Smooth muscle cell (in vitro differentiated cells): ENCODE measurements around the gene JAKMIP3. TPM values are rescaled to one million over a fixed set of nuclear protein-coding genes. Genes with fewer than 3 reads are reported as not detected.
"Not testable (repeated sequence)": the region's sequence is repeated elsewhere in the genome, so short reads cannot be mapped to it uniquely, and the experiment has no call there.

Experiments
- DNase-seq: peaks from one replicate; lab custom pipeline; 2025; ENCODE audit not compliant: unreplicated experiment; lab: John Stamatoyannopoulos, UW
- H2AFZ ChIP-seq: fragments of 200-600 bp; sonication (generic); 2 replicates; pipeline ENCODE4 v1.6.0; 2016; ENCODE audit warnings: antibody characterized with exemption, low read depth, mild to moderate bottlenecking
- H3F3A ChIP-seq: fragments of 200-600 bp; sonication (generic); 2 replicates; pipeline ENCODE4 v1.6.0; 2017; ENCODE audit warnings: antibody characterized with exemption, low read depth
- H3K27ac ChIP-seq: fragments of 200-600 bp; sonication (generic); 2 replicates; pipeline ENCODE4 v1.5.1; 2016; ENCODE audit warnings: low read depth, mild to moderate bottlenecking
- H3K27me3 ChIP-seq: fragments of 200-600 bp; sonication (generic); 2 replicates; pipeline ENCODE4 v1.6.1; 2016; ENCODE audit warnings: low read depth, mild to moderate bottlenecking
- H3K36me3 ChIP-seq: fragments of 200-600 bp; sonication (generic); 2 replicates; pipeline ENCODE4 v1.5.1; 2016; ENCODE audit warnings: low read depth
- H3K4me1 ChIP-seq: fragments of 200-600 bp; sonication (generic); 2 replicates; pipeline ENCODE4 v1.5.1; 2016; ENCODE audit warnings: low read depth
- H3K4me2 ChIP-seq: fragments of 200-600 bp; sonication (generic); 2 replicates; pipeline ENCODE4 v1.6.0; 2016; ENCODE audit warnings: mild to moderate bottlenecking
- H3K4me3 ChIP-seq: fragments of 200-600 bp; sonication (generic); 2 replicates; pipeline ENCODE4 v1.5.1; 2016; ENCODE audit warnings: mild to moderate bottlenecking
- H3K79me2 ChIP-seq: fragments of 200-600 bp; sonication (generic); 2 replicates; pipeline ENCODE4 v1.6.0; 2016; ENCODE audit warnings: low read depth, mild to moderate bottlenecking
- H3K9ac ChIP-seq: fragments of 200-600 bp; sonication (generic); 2 replicates; pipeline ENCODE4 v1.6.0; 2016; ENCODE audit warnings: low read depth
- H3K9me3 ChIP-seq: fragments of 200-600 bp; sonication (generic); replicated peaks from 2 replicates; pipeline ENCODE4 v1.5.1; 2016; ENCODE audit warnings: low read depth
- H4K20me1 ChIP-seq: fragments of 200-600 bp; sonication (generic); 2 replicates; pipeline ENCODE4 v1.6.0; 2016; ENCODE audit warnings: low read depth
- CTCF ChIP-seq: fragments of 200-600 bp; sonication (generic); IDR thresholded peaks from 2 replicates; pipeline ENCODE4 v1.5.1; 2017; ENCODE audit warnings: borderline replicate concordance, mild to moderate bottlenecking, antibody characterized with exemption; ENCODE audit not compliant: insufficient read depth, poor library complexity, severe bottlenecking
- WGBS: methylation state at CpG from one replicate; pipeline ENCODE4 v1.1.7; 2016; ENCODE audit warnings: low lambda C conversion rate; 5-methylcytosine and 5-hydroxymethylcytosine counted together
- polyA plus RNA-seq: library from polyadenylated mRNA; unstranded; fragments of >200 nt; fragmentation: Nextera tagmentation; extraction: Ambion mirVana; gene quantifications from 2 replicates; pipeline ENCODE4 v1.2.1, GENCODE V29; 2016
- total RNA-seq: library from RNA; depleted of rRNA; stranded (reverse); fragments of >200 nt; gene quantifications from 2 replicates; pipeline ENCODE4 v1.2.3, GENCODE V29; 2014

Gene JAKMIP3
- total and polyA plus RNA-seq, 2 experiments from 2014 or later, result 0.09 TPM; not detected in 1

GRCh38 chr10:132077091-132077490 is 11.3 kb downstream of the JAKMIP3 start:
- no peak overlapping the region for H3K27ac ChIP-seq
- H3K4me3 ChIP-seq, result no peak overlapping the region
- H2AFZ ChIP-seq, result no peak overlapping the region
- no peak for DNase-seq
- no peaks in the 10 kb centered on the region for H3K36me3 ChIP-seq
- H3K27me3 ChIP-seq, result peaks cover under 1% of the 10 kb centered on the region
- no peak overlapping the region for H3K4me2 ChIP-seq
- H3K9me3 ChIP-seq, result no peaks in the 10 kb centered on the region
- no peak for TF ChIP-seq CTCF
- WGBS, result 79% methylated on average over 9 of the region's 9 CpGs
- H3K9ac ChIP-seq, result no peak overlapping the region
- no peaks in the 10 kb centered on the region for H3K4me1 ChIP-seq
- no peaks in the 10 kb centered on the region for H4K20me1 ChIP-seq
- no peaks in the 10 kb centered on the region for H3K79me2 ChIP-seq
- H3F3A ChIP-seq, result no peaks in the 10 kb centered on the region

GRCh38 chr10:132078746-132079345 is 13.1 kb downstream of the JAKMIP3 start:
- no peaks in the 10 kb centered on the region for H3K4me1 ChIP-seq
- H3K27me3 ChIP-seq, result no peaks in the 10 kb centered on the region
- H2AFZ ChIP-seq, result no peak overlapping the region
- no peaks in the 10 kb centered on the region for H3K36me3 ChIP-seq
- no peak overlapping the region for H3K4me2 ChIP-seq
- TF ChIP-seq CTCF, result no peak
- WGBS, result 90% methylated on average over 30 of the region's 30 CpGs
- no peak overlapping the region for H3K27ac ChIP-seq
- no peak for DNase-seq
- no peaks in the 10 kb centered on the region for H3K9me3 ChIP-seq
- no peak overlapping the region for H3K4me3 ChIP-seq
- H3F3A ChIP-seq, result no peaks in the 10 kb centered on the region
- no peaks in the 10 kb centered on the region for H3K79me2 ChIP-seq
- no peak overlapping the region for H3K9ac ChIP-seq
- H4K20me1 ChIP-seq, result no peaks in the 10 kb centered on the region

- H3K4me3 ChIP-seq, H3K27me3 ChIP-seq, H3K9me3 ChIP-seq, H4K20me1 ChIP-seq, H3K79me2 ChIP-seq, H3K9ac ChIP-seq, H3F3A ChIP-seq, H3K27ac ChIP-seq, H3K4me2 ChIP-seq, DNase-seq, H3K4me1 ChIP-seq, H3K36me3 ChIP-seq, H2AFZ ChIP-seq: not testable (repeated sequence)
- 77% methylated on average over 2 of the region's 2 CpGs for WGBS
Measured at GRCh38 chr10:132084384-132084783, 18.6 kb downstream of the JAKMIP3 start.

- not testable (repeated sequence) for DNase-seq
Measured at GRCh38 chr10:132093236-132093635, 27.5 kb downstream of the JAKMIP3 start.

More at GRCh38 chr10:132093236-132093635, 27.5 kb downstream of the JAKMIP3 start:
- not testable (repeated sequence) for H3K9ac ChIP-seq, H3F3A ChIP-seq, H3K36me3 ChIP-seq, H3K4me1 ChIP-seq, H3K9me3 ChIP-seq, H3K27me3 ChIP-seq, H3K4me2 ChIP-seq, H3K4me3 ChIP-seq, H3K27ac ChIP-seq, H2AFZ ChIP-seq, H4K20me1 ChIP-seq, H3K79me2 ChIP-seq
- WGBS, result 93% methylated on average over 10 of the region's 10 CpGs
